GM12875 (cell line): Measurements from ENCODE around the gene RABGAP1L.

Source experiments
- H3K4me3 ChIP-seq: one replicate; pipeline ENCODE4 v1.5.1; 2011; ENCODE audit warnings: low read depth, low read length, control low read depth
- TF ChIP-seq, protein P1 (sequence below): IDR thresholded peaks from 2 replicates; pipeline ENCODE4 v1.5.1; 2011; ENCODE audit warnings: low read depth, mild to moderate bottlenecking, control low read depth, inconsistent platforms, low read length, moderate library complexity, borderline replicate concordance; ENCODE audit not compliant: insufficient read depth

RABGAP1L gene

DNA sequence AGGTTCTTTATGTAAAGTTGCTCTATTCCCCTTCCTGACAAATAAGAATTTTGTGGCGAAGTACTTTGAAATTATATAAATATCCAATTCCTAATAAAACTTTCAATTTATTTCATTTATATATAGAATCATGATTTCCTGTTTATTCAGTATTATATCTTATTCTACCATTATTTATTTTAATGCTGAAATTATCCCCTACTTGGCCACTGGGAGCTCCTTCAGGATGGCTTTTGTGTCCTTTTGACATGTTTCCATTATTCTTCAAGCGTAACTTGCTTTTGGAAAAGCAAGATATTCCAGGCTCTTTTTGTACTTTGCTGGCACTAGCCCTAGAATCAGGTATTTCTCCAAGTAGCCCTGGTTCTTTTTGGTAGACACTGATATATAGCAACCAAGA is 773.3 kb downstream of the RABGAP1L start:
- H3K4me3 ChIP-seq: no peak overlapping the region
- TF ChIP-seq, protein P1, sequence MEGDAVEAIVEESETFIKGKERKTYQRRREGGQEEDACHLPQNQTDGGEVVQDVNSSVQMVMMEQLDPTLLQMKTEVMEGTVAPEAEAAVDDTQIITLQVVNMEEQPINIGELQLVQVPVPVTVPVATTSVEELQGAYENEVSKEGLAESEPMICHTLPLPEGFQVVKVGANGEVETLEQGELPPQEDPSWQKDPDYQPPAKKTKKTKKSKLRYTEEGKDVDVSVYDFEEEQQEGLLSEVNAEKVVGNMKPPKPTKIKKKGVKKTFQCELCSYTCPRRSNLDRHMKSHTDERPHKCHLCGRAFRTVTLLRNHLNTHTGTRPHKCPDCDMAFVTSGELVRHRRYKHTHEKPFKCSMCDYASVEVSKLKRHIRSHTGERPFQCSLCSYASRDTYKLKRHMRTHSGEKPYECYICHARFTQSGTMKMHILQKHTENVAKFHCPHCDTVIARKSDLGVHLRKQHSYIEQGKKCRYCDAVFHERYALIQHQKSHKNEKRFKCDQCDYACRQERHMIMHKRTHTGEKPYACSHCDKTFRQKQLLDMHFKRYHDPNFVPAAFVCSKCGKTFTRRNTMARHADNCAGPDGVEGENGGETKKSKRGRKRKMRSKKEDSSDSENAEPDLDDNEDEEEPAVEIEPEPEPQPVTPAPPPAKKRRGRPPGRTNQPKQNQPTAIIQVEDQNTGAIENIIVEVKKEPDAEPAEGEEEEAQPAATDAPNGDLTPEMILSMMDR: no peak

DNA sequence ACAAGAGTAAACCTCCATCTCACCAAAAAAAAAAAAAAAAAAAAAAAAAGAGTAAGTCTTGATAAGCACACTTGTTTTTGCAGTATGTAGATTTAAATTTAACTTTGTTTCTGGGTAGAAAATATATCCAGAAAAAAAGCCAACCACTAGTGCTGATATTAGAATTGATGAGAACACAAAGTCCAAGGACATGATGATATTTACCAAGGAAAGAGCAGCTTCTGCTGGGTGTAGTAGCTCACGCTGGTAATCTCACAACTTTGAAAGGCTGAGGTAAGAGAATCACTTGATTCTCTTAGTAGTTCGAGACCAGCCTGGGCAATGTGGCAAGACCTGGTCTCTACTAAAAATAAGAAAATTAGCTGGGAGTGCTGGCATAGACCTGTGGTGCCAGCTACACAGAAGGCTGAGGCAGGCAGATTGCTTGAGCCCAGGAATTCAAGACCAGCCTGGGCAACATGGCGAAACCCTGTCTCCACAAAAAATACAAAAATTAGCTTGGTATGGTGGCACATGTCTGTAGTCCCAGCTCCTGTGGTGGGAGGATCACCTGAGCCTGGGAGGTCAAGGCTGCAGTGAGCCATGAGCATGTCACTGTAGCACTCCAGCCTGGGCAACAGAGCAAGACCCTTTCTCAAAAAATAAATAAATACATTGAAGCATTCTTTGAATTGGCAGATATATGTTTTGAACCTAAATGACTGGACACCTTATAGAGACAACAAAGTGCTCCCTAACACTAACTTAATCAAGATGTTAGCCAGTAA is 776.8 kb downstream of the RABGAP1L start:
- TF ChIP-seq, protein P1: no peak
- no peak overlapping the region for H3K4me3 ChIP-seq

DNA sequence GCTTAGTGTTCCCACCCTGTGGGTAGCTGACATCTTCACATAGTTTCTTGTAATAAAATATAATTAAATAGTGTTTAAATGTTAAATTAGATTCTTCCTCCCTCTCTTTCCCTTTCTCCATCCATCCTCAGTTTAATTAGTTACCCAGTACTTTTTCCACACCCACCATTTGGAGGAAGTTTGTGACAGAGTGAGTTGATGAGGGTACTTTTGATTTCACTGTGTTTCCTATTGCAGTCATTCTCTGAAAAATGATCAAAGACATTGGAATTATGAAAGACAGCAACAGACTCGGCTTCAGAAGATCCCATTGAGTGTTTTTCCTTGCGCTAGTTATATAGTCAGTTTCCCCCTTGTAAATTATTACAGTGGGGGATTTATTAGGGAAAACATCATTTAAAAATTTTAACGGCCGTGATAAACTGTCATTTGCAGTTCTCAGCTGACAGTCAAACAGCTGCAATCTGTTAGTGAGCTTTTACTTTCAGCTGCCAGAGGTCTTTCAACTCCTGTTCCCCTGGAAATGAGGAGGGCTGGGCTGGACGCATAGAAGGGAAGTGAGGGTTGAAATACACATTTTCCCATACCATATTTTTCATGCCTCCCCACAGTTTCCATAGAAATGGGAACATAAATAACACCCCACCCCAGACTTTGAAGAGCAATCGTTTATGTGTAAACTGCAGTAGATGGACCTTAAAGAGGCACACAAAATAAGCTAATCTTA is 779.1 kb downstream of the RABGAP1L start:
- TF ChIP-seq, protein P1: no peak

DNA sequence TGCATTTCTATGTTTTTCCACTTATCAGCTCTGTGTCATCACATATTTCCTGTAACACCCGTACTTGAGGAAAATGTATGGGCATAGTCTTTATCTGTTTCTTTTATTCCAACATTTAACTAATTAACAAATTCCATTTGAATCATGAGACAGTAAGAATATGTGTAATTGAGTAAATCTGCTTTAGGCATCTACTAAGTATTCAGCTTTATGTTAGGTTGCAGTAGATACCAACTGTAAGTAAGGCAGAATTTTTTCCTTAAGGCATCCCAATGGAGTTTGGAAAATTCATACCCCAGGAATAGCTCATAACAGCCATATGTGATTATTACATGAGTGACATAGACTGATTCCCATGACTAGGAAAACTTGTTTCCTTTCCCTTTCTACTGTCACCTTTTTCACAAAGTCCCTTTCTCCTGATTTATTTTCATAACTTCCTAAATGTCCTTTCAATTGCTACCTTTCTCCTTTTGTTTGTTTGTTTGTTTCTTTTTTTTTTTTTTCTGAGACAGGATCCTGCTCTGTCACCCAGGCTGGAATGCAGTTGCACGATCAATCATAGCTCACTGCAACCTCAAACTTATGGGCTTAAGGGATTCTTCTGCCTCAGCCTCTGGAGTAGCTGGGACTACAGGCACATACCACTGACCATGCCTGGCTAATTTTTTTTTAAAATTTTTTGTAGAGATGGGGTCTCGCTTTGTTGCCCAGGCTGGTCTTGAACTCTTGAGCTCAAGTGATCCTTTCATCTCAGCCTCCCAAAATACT is 780.6 kb downstream of the RABGAP1L start:
- H3K4me3 ChIP-seq: no peak overlapping the region
- TF ChIP-seq, protein P1: no peak

More for the DNA sequence above, 779.1 kb downstream of the RABGAP1L start:
- no peak overlapping the region for H3K4me3 ChIP-seq

DNA sequence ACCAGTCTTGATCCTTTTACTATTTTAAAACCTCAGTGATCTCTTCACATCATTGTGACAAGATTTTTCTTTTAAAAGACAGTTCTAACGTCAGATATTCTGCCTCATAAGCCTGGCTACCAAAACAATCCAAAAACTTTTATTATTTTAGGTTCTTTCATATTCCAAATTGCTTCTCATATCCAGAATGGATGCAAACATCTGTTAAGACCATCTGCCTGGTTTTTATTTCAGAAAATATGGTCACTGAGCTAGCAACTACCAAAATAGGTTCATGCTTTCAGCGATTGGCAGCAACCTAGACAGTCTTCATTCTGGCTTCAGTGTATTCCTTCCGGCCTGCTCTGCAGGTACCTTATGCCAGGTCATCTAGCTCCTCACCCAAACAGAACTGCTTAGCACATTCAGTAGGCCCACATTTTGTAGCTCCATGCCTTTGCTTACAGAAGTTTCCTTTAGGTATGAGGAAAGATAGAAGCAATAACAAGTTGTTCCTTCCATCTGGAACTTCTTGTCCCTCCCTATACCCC is 781.4 kb downstream of the RABGAP1L start:
- TF ChIP-seq, protein P1: no peak

DNA sequence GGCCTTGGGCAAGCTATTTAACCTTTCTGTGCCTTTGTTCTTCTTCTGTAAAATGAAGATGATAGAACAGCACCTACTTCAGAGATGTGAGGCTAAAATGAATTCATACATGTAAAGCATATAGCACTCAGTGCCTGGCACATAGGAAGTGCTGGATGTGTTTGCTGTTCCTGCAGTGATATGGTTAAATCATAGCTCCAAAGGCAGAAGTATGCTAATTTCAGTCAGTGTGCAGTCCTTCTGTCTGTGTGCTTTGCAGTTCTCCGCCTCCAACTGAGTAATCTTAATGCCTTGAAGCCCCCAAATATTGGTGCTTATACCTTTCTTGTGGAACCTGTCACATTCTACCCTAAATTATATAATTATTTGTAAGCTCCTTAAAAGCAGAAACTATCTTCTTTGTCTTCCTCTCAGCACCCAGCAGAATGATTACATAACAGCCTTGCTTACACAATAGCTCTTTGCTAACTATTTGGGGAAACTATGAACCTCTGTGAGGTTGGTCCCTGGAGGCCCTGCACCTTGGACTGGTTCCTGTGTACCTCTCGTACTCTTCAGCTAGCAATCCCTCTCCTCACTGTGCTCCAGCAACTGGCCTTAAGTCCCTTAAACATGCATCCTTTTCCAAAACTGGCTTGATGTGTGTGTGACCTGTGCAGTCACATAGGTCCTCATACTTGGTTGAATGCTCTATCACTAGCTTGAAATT is 783.4 kb downstream of the RABGAP1L start:
- H3K4me3 ChIP-seq: no peak overlapping the region
- TF ChIP-seq, protein P1: no peak

More for the DNA sequence above, 781.4 kb downstream of the RABGAP1L start:
- H3K4me3 ChIP-seq: no peak overlapping the region
